Esophagus muscularis mucosa (tissue), 3 donors: ENCODE results near the gene CCDC126.

Source experiments
- CTCF ChIP-seq, 3 experiments: fragments of 200-600 bp in 2 of 3; fragments of 450-650 bp in 1 of 3; sonication (generic) in 2 of 3; IDR thresholded peaks; one replicate each; pipeline ENCODE4 v1.5.1; 2017 to 2019; ENCODE audit warnings: antibody characterized with exemption in 3 of 3, mild to moderate bottlenecking in 2 of 3, moderate library complexity in 1 of 3
- POLR2A ChIP-seq: fragments of 450-650 bp; IDR thresholded peaks from one replicate; pipeline ENCODE4 v1.6.1; 2017; ENCODE audit warnings: antibody characterized with exemption, moderate library complexity, mild to moderate bottlenecking, low read depth

DNA sequence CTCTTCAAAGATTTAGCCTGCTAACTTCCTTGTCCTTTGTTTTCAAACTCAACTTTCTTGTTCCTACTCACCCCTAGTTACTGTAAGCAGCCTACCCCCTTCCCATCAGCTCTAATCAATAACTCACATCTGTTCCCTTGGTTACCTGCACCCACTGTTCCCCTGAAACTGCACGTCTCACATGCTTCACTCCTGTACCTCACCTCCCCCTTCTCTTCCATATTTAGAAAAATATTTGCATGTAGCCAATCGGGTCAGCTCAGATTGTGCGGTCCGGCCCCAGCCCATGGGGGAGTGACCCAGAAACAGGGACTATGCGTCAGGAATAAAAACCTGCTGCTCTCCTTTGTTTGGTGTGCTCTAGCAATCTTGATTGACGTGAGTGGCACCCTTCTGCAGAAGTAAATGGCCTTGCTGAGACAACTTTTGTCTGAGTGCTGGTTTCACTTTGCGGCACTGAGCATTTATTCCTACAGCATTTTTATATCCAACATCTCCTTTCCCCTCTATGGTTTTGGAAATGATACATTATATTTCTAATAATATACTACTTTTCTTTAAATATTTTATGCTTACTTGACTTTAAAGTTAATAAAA lies 61.7 kb downstream of the CCDC126 start:
- TF ChIP-seq CTCF (IDR thresholded peaks at IDR 0.05) (no peak), POLR2A (no peak)
